Activated naive CD4-positive, alpha-beta T cell treated with anti-CD3 and anti-CD28 coated beads, Interleukin-2, amount 10 ng/mL, durations not matched to agents 7 days and 5 days (primary cell): ENCODE measurements around the gene MID2.
"Not testable (repeated sequence)": the region's sequence is repeated elsewhere in the genome, so short reads cannot be mapped to it uniquely, and the experiment has no call there.

ENCODE experiments used
- CTCF ChIA-PET: fragments of 350-600 bp; sonication (Branson Sonifier 250); formaldehyde crosslinking; loops from one replicate; lab custom pipeline; 2021; ENCODE audit warnings: antibody characterized with exemption; lab: Charles Lee
- DNase-seq: peaks from one replicate; pipeline ENCODE4 v3.0.0-alpha.2; 2020
- H3K27ac Mint-ChIP-seq: one replicate; pipeline ENCODE4 v1.8.0; 2021; ENCODE audit warnings: mild to moderate bottlenecking, moderate library complexity, mixed read lengths
- H3K27me3 Mint-ChIP-seq: one replicate; pipeline ENCODE4 v1.8.0; 2021; ENCODE audit warnings: mild to moderate bottlenecking, mixed read lengths
- H3K36me3 Mint-ChIP-seq: one replicate; pipeline ENCODE4 v1.8.0; 2021; ENCODE audit warnings: mixed read lengths
- H3K4me1 Mint-ChIP-seq: one replicate; pipeline ENCODE4 v1.8.0; 2021; ENCODE audit warnings: mixed read lengths
- H3K4me3 Mint-ChIP-seq: one replicate; pipeline ENCODE4 v1.8.0; 2021; ENCODE audit warnings: mild to moderate bottlenecking, moderate library complexity, mixed read lengths
- H3K9me3 Mint-ChIP-seq: one replicate; pipeline ENCODE4 v1.8.0; 2021; ENCODE audit warnings: mixed read lengths

The MID2 gene

DNA sequence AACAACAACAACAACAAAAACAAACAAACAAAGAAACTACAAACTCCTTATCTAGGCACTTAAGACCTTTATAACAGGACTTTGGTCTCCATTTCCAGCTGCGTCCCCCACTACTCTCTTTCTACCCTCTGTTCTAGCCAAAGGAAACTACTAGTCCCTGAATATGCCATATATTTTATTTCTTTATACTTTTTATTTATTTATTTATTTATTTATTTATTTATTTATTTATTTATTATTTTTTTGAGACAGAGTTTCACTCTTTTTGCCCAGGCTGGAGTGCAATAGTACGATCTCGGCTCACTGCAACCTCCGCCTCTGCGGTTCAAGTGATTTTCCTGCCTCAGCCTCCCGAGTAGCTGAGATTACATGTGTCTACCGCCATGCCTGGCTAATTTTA, 26.0 kb downstream of the MID2 start:
- H3K36me3 Mint-ChIP-seq, H3K4me1 Mint-ChIP-seq, CTCF ChIA-PET: not testable (repeated sequence)

GRCh38 chrX:107856289-107856688, 30.6 kb downstream of the MID2 start:
- H3K36me3 Mint-ChIP-seq: no peaks in the 10 kb centered on the region
- no peak overlapping the region for H3K27ac Mint-ChIP-seq
- H3K4me1 Mint-ChIP-seq: no peaks in the 10 kb centered on the region
- no peaks in the 10 kb centered on the region for H3K9me3 Mint-ChIP-seq
- CTCF ChIA-PET: no interaction called here
- no peak overlapping the region for H3K4me3 Mint-ChIP-seq
- no peak for DNase-seq
- no peaks in the 10 kb centered on the region for H3K27me3 Mint-ChIP-seq

More for the DNA sequence above, 26.0 kb downstream of the MID2 start:
- H3K27me3 Mint-ChIP-seq, H3K27ac Mint-ChIP-seq, DNase-seq, H3K4me3 Mint-ChIP-seq, H3K9me3 Mint-ChIP-seq: not testable (repeated sequence)

DNA sequence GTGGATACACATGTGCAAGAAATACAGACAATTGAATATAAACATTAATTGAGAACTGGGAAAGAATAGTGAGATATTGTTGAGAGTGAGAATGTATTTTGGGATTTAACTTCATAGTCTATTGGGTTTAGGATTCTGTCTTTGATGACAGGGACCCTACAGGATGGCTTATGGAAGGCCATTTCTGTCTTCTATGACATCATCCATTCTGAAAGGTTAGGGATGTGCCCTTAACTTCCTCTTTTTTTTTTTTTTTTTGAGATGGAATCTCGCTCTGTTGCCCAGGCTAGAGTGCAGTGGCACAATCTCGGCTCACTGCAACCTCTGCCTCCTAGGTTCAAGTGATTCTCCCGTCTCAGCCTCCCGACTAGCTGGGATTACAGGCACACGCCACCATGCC, 31.4 kb downstream of the MID2 start:
- H3K36me3 Mint-ChIP-seq, H3K27ac Mint-ChIP-seq, DNase-seq, H3K27me3 Mint-ChIP-seq, H3K4me1 Mint-ChIP-seq, H3K4me3 Mint-ChIP-seq, H3K9me3 Mint-ChIP-seq, CTCF ChIA-PET: not testable (repeated sequence)

GRCh38 chrX:107857837-107858236, 32.2 kb downstream of the MID2 start:
- Mint-ChIP-seq H3K27me3 (no peaks in the 10 kb centered on the region), H3K27ac (no peak overlapping the region), H3K4me1 (no peaks in the 10 kb centered on the region), H3K4me3 (no peak overlapping the region), H3K9me3 (no peaks in the 10 kb centered on the region), H3K36me3 (no peaks in the 10 kb centered on the region)
- CTCF ChIA-PET: no interaction called here
- DNase-seq: no peak

GRCh38 chrX:107861056-107861455, 35.4 kb downstream of the MID2 start:
- no peaks in the 10 kb centered on the region for H3K4me1 Mint-ChIP-seq
- H3K9me3 Mint-ChIP-seq: no peaks in the 10 kb centered on the region
- CTCF ChIA-PET: no interaction called here
- no peak overlapping the region for H3K27ac Mint-ChIP-seq
- no peaks in the 10 kb centered on the region for H3K27me3 Mint-ChIP-seq
- DNase-seq: no peak
- H3K36me3 Mint-ChIP-seq: no peaks in the 10 kb centered on the region
- H3K4me3 Mint-ChIP-seq: no peak overlapping the region

- no peak overlapping the region for H3K27ac Mint-ChIP-seq
- CTCF ChIA-PET: no interaction called here
- no peaks in the 10 kb centered on the region for H3K36me3 Mint-ChIP-seq
- H3K4me3 Mint-ChIP-seq: no peak overlapping the region
- DNase-seq: no peak
- no peaks in the 10 kb centered on the region for H3K27me3 Mint-ChIP-seq
- no peaks in the 10 kb centered on the region for H3K4me1 Mint-ChIP-seq
- H3K9me3 Mint-ChIP-seq: no peaks in the 10 kb centered on the region
These were observed 45.5 kb downstream of the MID2 start for GRCh38 chrX:107871136-107871535.

GRCh38 chrX:107878106-107878505, 52.4 kb downstream of the MID2 start:
- H3K36me3 Mint-ChIP-seq: no peaks in the 10 kb centered on the region
- CTCF ChIA-PET: interaction anchor here (0.6 kb wide), 1 partner anchor 40 kb away, joined by 3 read pairs; no protein-coding TSS in a partner anchor
- H3K9me3 Mint-ChIP-seq: no peaks in the 10 kb centered on the region
- no peak for DNase-seq
- no peaks in the 10 kb centered on the region for H3K27me3 Mint-ChIP-seq
- H3K4me1 Mint-ChIP-seq: no peaks in the 10 kb centered on the region
- no peak overlapping the region for H3K4me3 Mint-ChIP-seq
- H3K27ac Mint-ChIP-seq: no peak overlapping the region

DNA sequence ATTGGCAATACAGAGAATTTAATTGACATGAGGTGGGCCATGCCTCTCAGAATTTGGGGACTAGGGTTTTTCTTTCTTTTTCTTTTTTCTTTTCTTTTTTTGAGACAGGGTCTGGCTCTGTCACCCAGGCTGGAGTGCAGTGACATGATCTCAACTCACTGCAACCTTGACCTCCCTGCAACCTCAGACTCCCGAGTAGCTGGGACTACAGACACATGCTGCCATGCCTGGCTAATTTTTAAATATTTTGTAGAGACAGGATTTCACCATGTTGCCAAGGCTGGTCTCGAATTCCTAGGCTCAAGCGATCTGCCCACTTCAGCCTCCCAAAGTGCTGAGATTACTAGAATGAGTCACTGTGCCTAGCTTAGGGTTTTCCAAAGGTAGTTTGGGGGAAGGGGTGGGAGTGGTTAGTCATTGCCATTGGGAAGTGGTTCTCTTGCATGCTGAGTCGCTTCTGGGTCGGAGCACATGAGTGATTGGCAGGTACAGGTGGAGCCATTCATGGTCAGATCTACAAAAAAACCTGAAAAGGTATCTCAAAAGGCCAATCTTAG, 54.5 kb downstream of the MID2 start:
- CTCF ChIA-PET: no interaction called here
- Mint-ChIP-seq H3K9me3 (no peaks in the 10 kb centered on the region), H3K4me1 (no peaks in the 10 kb centered on the region), H3K36me3 (no peaks in the 10 kb centered on the region), H3K4me3 (no peak overlapping the region), H3K27me3 (no peaks in the 10 kb centered on the region), H3K27ac (no peak overlapping the region)
- no peak for DNase-seq

- no peak overlapping the region for H3K27ac Mint-ChIP-seq
- H3K4me1 Mint-ChIP-seq: no peaks in the 10 kb centered on the region
- CTCF ChIA-PET: interaction anchor here (1.1 kb wide), 3 partner anchors 66 to 352 kb away, joined by 3 to 4 read pairs (median 3); partner anchors contain the start of gene NCBP2L
- no peaks in the 10 kb centered on the region for H3K27me3 Mint-ChIP-seq
- DNase-seq: peak; percentile 21
- H3K36me3 Mint-ChIP-seq: peaks cover 3% of the 10 kb centered on the region
- H3K4me3 Mint-ChIP-seq: no peak overlapping the region
- peaks cover 3% of the 10 kb centered on the region for H3K9me3 Mint-ChIP-seq
These were observed 68.4 kb downstream of the MID2 start for GRCh38 chrX:107894038-107894437.

- Mint-ChIP-seq H3K27ac (no peak overlapping the region), H3K36me3 (peaks cover 6% of the 10 kb centered on the region), H3K9me3 (no peaks in the 10 kb centered on the region), H3K4me1 (no peaks in the 10 kb centered on the region), H3K27me3 (no peaks in the 10 kb centered on the region), H3K4me3 (no peak overlapping the region)
- DNase-seq: no peak
- CTCF ChIA-PET: no interaction called here
These were observed 77.1 kb downstream of the MID2 start for GRCh38 chrX:107902721-107903120.

- H3K9me3 Mint-ChIP-seq: no peaks in the 10 kb centered on the region
- CTCF ChIA-PET: no interaction called here
- H3K36me3 Mint-ChIP-seq: peaks cover 6% of the 10 kb centered on the region
These were observed 79.7 kb downstream of the MID2 start for GRCh38 chrX:107905366-107905765.

GRCh38 chrX:107924136-107924746, 98.6 kb downstream of the MID2 start:
- H3K36me3 Mint-ChIP-seq: no peaks in the 10 kb centered on the region
- CTCF ChIA-PET: no interaction called here
- no peaks in the 10 kb centered on the region for H3K27me3 Mint-ChIP-seq
- no peaks in the 10 kb centered on the region for H3K9me3 Mint-ChIP-seq
- peaks cover 2% of the 10 kb centered on the region for H3K4me1 Mint-ChIP-seq
- H3K27ac Mint-ChIP-seq: no peak overlapping the region
- H3K4me3 Mint-ChIP-seq: no peak overlapping the region
- no peak for DNase-seq

More at GRCh38 chrX:107905366-107905765, 79.7 kb downstream of the MID2 start:
- Mint-ChIP-seq H3K4me1 (no peaks in the 10 kb centered on the region), H3K4me3 (no peak overlapping the region), H3K27ac (no peak overlapping the region), H3K27me3 (no peaks in the 10 kb centered on the region)
- no peak for DNase-seq

- H3K4me1 Mint-ChIP-seq: no peaks in the 10 kb centered on the region
- peaks cover 2% of the 10 kb centered on the region for H3K9me3 Mint-ChIP-seq
- DNase-seq: no peak
- no peak overlapping the region for H3K4me3 Mint-ChIP-seq
- CTCF ChIA-PET: no interaction called here
- H3K36me3 Mint-ChIP-seq: no peaks in the 10 kb centered on the region
- no peak overlapping the region for H3K27ac Mint-ChIP-seq
- H3K27me3 Mint-ChIP-seq: peaks cover 13% of the 10 kb centered on the region
These were observed 108.6 kb downstream of the MID2 start for GRCh38 chrX:107934262-107934661.

DNA sequence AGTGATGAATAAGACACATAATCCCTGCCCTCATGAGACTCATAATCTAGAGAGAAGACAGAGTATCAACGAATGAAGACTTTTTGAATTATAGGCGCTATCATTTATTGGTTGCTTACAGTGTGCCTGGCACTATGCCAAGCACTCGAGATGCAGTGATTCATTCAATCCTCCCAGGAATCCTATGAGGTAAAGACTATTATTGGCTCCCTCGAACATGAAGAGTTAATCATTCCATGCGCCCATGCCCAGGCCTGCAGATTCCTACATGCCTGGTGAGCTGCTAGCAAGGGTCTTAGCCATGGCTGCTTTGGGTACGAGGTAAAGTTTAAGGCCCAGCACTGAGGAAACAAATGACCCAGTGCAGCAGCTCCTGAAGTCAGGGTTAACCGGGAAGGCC, 109.5 kb downstream of the MID2 start:
- Mint-ChIP-seq H3K4me1 (no peaks in the 10 kb centered on the region), H3K4me3 (no peak overlapping the region), H3K27me3 (peaks cover 13% of the 10 kb centered on the region), H3K36me3 (no peaks in the 10 kb centered on the region), H3K27ac (no peak overlapping the region), H3K9me3 (peaks cover 2% of the 10 kb centered on the region)
- CTCF ChIA-PET: no interaction called here
- DNase-seq: no peak

DNA sequence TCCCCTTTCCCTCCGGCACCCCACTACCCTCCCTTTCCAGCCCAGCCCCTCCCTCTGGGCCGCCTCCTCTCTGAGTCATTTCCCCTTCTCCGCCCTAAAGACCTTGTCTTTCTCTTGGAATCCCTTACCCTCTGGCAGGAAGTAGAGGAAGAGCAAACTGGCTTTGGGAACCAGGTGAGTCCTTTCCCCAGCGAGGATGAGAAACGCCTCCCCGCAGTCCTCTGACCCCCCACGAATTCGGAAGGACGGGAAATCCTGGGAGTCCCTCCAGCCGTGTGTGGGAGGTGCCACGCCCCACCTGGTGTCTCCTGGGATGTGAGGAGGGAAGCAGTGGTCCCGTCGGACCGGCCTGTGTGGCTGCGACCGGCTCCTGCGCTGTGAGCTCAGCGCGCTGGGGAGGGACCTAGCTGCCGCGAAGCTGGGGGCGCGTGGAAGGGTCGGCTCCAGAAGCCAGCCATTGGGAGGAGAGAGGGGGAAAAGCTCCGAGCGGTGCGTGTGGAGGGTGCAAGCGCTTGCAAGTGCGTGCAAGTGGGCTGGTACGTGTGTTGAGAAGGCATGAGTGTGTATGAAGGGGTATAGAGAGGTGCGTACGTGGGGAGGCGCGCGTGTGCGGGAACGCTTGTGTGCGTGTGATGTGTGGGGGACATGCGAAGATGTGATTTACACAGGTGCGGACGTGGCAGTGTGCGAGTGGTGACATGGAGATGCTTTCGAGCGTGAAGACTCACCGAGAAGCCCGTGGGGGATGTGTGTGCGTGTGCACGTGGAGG, 110.2 kb downstream of the MID2 start:
- CTCF ChIA-PET: no interaction called here
- Mint-ChIP-seq H3K9me3 (peaks cover 2% of the 10 kb centered on the region), H3K36me3 (no peaks in the 10 kb centered on the region), H3K4me3 (no peak overlapping the region), H3K27me3 (peaks cover 13% of the 10 kb centered on the region), H3K4me1 (no peaks in the 10 kb centered on the region), H3K27ac (no peak overlapping the region)
- no peak for DNase-seq
